ENCODE data around the gene OPRM1.

GRCh38 chr6:154122195-154122925, 83.3 kb downstream of the OPRM1 start:
- TF ChIP-seq POLR2A (IDR thresholded peaks at IDR 0.05) (no peak), CTCF (IDR thresholded peaks at IDR 0.05) (no peak)

Measured in heart left ventricle (tissue), 13 donors.